GM18870 (cell line): Measurements from ENCODE around the gene ZCCHC2.

Source experiments
- ATAC-seq: cut with Tn5 transposase; IDR thresholded peaks from one replicate; pipeline ENCODE4 v1.9.1; 2021; ENCODE audit warnings: moderate library complexity; ENCODE audit not compliant: unreplicated experiment

ZCCHC2 gene

GRCh38 chr18:62509779-62510178 is 13.0 kb upstream of the ZCCHC2 start:
- ATAC-seq: no peak

GRCh38 chr18:62510789-62511188 is 12.0 kb upstream of the ZCCHC2 start:
- no peak for ATAC-seq

GRCh38 chr18:62512532-62512931 is 10.3 kb upstream of the ZCCHC2 start:
- ATAC-seq: no peak

- ATAC-seq: no peak
Observed at GRCh38 chr18:62512996-62513395, 9.8 kb upstream of the ZCCHC2 start.

- no peak for ATAC-seq
Observed at GRCh38 chr18:62514570-62514969, 8.3 kb upstream of the ZCCHC2 start.

- ATAC-seq: no peak
Observed at GRCh38 chr18:62516242-62516641, 6.6 kb upstream of the ZCCHC2 start.

- ATAC-seq: no peak
Observed at GRCh38 chr18:62518460-62519375, 4.1 kb upstream of the ZCCHC2 start.

GRCh38 chr18:62519684-62520083 is 3.1 kb upstream of the ZCCHC2 start:
- no peak for ATAC-seq

- no peak for ATAC-seq
Observed at GRCh38 chr18:62521082-62521481, 1.7 kb upstream of the ZCCHC2 start.

- no peak for ATAC-seq
Observed at GRCh38 chr18:62521593-62521992, 1.2 kb upstream of the ZCCHC2 start.

GRCh38 chr18:62522178-62522503 is 684 bp upstream of the ZCCHC2 start:
- no peak for ATAC-seq

- ATAC-seq: no peak
Observed at GRCh38 chr18:62523255-62523588, 397 bp downstream of the ZCCHC2 start.

- ATAC-seq: no peak
Observed at GRCh38 chr18:62523631-62524439, 1.0 kb downstream of the ZCCHC2 start.

GRCh38 chr18:62524440-62525200 is 1.8 kb downstream of the ZCCHC2 start:
- no peak for ATAC-seq

GRCh38 chr18:62525608-62526007 is 2.8 kb downstream of the ZCCHC2 start:
- ATAC-seq: no peak

GRCh38 chr18:62526098-62527025 is 3.5 kb downstream of the ZCCHC2 start:
- no peak for ATAC-seq

- ATAC-seq: no peak
Observed at GRCh38 chr18:62529597-62529996, 6.8 kb downstream of the ZCCHC2 start.

- ATAC-seq: no peak
Observed at GRCh38 chr18:62531078-62531477, 8.3 kb downstream of the ZCCHC2 start.

GRCh38 chr18:62531931-62532330 is 9.1 kb downstream of the ZCCHC2 start:
- ATAC-seq: no peak

- no peak for ATAC-seq
Observed at GRCh38 chr18:62536005-62536404, 13.2 kb downstream of the ZCCHC2 start.
